ENCODE data around the gene NPLOC4.

Gene NPLOC4

DNA sequence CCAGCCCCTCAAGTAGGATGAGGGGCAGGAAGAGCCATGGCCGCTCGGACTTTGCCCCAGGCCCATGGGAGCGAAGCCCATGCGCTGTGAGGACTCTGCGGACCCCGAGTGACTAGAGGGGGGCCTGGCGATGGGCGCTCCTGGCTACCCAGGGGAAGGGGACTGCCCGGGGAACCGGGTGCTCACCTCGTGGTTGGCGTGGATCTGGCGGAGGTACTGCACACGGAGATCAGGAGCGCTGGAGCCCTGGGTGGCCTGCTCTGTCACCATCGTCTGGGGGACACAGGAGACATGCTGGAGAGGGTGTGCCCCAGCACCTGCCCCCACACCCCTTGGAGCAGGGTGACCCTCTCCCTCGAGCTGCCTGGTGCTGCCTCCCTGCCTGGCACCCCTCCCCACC lies 95.8 kb downstream of the NPLOC4 start:
- peaks cover 8% of the 10 kb centered on the region for H3K4me1 ChIP-seq (ENCODE audit: control insufficient read depth, insufficient read depth, low read length)
- 95 to 97% methylated on average over 16 of the region's 17 CpGs for WGBS, 2 experiments
- no peak overlapping the region for H3K27ac ChIP-seq (ENCODE audit: insufficient read depth, low read depth, low read length, poor library complexity, severe bottlenecking)
- H3K27me3 ChIP-seq (ENCODE audit: control insufficient read depth, insufficient read depth, low read length, poor library complexity, severe bottlenecking) = peaks cover 14% of the 10 kb centered on the region
- H3K9me3 ChIP-seq (ENCODE audit: control insufficient read depth, low read length) = no peaks in the 10 kb centered on the region
- no peak overlapping the region for H3K4me3 ChIP-seq (ENCODE audit: insufficient read depth, low read depth, low read length)
- H3K36me3 ChIP-seq (ENCODE audit: control insufficient read depth, insufficient read depth, low read length) = peaks cover 9% of the 10 kb centered on the region

- Histone ChIP-seq H3K4me1 (ENCODE audit: control insufficient read depth, insufficient read depth, low read length) (peaks cover 8% of the 10 kb centered on the region), H3K36me3 (ENCODE audit: control insufficient read depth, insufficient read depth, low read length) (peaks cover 4% of the 10 kb centered on the region)
Observed at GRCh38 chr17:81540676-81541027, 96.3 kb downstream of the NPLOC4 start.

DNA sequence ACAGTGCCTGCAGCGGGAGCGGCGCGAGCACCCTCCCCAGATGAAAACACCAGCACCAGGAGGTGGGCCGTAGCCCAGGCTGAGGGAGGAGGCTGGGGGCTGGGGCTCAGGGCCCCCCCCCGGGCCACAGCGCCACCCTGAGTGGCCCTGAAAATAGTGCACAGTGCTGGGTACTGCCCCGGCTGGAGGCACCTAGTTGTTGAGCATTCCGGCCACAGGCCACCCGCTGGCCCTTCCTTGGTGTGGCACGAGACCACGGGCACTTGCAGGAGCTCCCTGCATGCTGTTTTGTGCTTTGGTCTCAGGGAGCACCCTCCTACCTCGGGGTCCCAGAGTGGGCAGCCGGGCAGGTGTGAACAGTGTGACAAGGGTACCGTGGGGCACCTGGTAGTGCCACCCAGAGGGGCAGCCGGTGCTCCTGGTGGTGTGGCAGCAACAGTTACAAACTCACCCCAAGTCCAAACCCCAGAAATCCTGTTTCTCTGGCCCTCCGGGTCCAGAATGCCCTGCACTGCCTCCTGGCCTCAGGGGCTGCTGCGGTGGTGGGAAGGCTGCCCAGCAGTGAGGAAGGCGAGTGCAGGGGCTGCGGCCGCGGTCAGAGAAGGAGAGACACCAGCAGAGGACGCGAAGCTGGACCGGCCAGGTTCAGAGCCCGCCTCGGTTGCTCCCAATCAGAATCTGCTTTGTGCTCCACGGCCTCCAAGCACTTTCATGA lies 96.8 kb downstream of the NPLOC4 start:
- Histone ChIP-seq H3K4me1 (ENCODE audit: control insufficient read depth, insufficient read depth, low read length) (peaks cover 8% of the 10 kb centered on the region), H3K27ac (ENCODE audit: insufficient read depth, low read depth, low read length, poor library complexity, severe bottlenecking) (no peak overlapping the region), H3K4me3 (ENCODE audit: insufficient read depth, low read depth, low read length) (no peak overlapping the region), H3K27me3 (ENCODE audit: control insufficient read depth, insufficient read depth, low read length, poor library complexity, severe bottlenecking) (peaks cover 23% of the 10 kb centered on the region), H3K9me3 (ENCODE audit: control insufficient read depth, low read length) (no peaks in the 10 kb centered on the region), H3K36me3 (ENCODE audit: control insufficient read depth, insufficient read depth, low read length) (peaks cover 4% of the 10 kb centered on the region)
- WGBS, 2 experiments = 95 to 96% methylated on average over 28 of the region's 28 CpGs

More at GRCh38 chr17:81540676-81541027, 96.3 kb downstream of the NPLOC4 start:
- no peaks in the 10 kb centered on the region for H3K9me3 ChIP-seq (ENCODE audit: control insufficient read depth, low read length)
- 94 to 98% methylated on average over 14 of the region's 14 CpGs for WGBS, 2 experiments
- no peak overlapping the region for H3K27ac ChIP-seq (ENCODE audit: insufficient read depth, low read depth, low read length, poor library complexity, severe bottlenecking)
- peaks cover 19% of the 10 kb centered on the region for H3K27me3 ChIP-seq (ENCODE audit: control insufficient read depth, insufficient read depth, low read length, poor library complexity, severe bottlenecking)
- H3K4me3 ChIP-seq (ENCODE audit: insufficient read depth, low read depth, low read length) = no peak overlapping the region

- Histone ChIP-seq H3K27me3 (ENCODE audit: control insufficient read depth, insufficient read depth, low read length, poor library complexity, severe bottlenecking) (peaks cover 23% of the 10 kb centered on the region), H3K4me3 (ENCODE audit: insufficient read depth, low read depth, low read length) (no peak overlapping the region), H3K27ac (ENCODE audit: insufficient read depth, low read depth, low read length, poor library complexity, severe bottlenecking) (no peak overlapping the region), H3K9me3 (ENCODE audit: control insufficient read depth, low read length) (no peaks in the 10 kb centered on the region), H3K36me3 (ENCODE audit: control insufficient read depth, insufficient read depth, low read length) (peaks cover 4% of the 10 kb centered on the region), H3K4me1 (ENCODE audit: control insufficient read depth, insufficient read depth, low read length) (peaks cover 8% of the 10 kb centered on the region)
- 91 to 92% methylated on average over 10 of the region's 10 CpGs for WGBS, 2 experiments
Observed at GRCh38 chr17:81539571-81539900, 97.4 kb downstream of the NPLOC4 start.

GRCh38 chr17:81538651-81539570 lies 98.0 kb downstream of the NPLOC4 start:
- no peak overlapping the region for H3K27ac ChIP-seq (ENCODE audit: insufficient read depth, low read depth, low read length, poor library complexity, severe bottlenecking)
- peaks cover 4% of the 10 kb centered on the region for H3K36me3 ChIP-seq (ENCODE audit: control insufficient read depth, insufficient read depth, low read length)
- WGBS, 2 experiments = 92 to 93% methylated on average over 26 of the region's 26 CpGs
- peaks cover 8% of the 10 kb centered on the region for H3K4me1 ChIP-seq (ENCODE audit: control insufficient read depth, insufficient read depth, low read length)
- H3K9me3 ChIP-seq (ENCODE audit: control insufficient read depth, low read length) = no peaks in the 10 kb centered on the region
- H3K27me3 ChIP-seq (ENCODE audit: control insufficient read depth, insufficient read depth, low read length, poor library complexity, severe bottlenecking) = peaks cover 23% of the 10 kb centered on the region
- no peak overlapping the region for H3K4me3 ChIP-seq (ENCODE audit: insufficient read depth, low read depth, low read length)

DNA sequence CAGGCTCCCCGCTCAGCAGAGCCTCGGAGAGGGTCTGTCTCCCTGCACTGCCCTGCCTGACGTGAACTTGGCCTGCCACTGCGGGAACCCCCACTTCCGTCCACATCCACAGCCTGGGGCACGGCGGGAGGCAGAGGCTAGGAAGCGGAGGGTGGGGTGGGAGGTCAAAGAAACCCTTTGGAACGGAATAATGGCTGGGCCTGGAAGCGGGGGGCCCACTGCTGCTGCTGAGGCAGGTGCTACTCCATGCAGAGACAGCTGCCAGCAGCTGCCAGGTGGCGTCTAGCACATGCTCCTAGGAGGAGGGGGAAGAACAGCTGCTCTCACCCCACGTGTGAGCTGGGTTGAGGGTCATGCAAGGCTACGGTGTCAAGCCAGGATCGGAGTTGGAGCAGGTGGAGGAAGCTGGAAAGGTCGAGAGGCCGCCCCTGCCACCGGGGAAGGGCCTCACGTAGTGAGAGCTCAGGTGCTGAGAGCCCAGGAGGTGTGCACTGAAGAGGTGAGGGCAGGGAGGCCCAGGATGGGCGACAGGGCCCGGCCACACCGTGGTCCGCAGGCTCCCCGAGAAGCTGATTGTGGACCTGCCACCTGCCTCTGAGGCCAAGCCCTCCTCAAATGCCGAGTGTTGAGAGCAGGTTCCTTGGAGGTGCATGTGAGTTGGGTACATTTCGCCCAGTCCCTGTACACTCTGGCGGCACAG lies 98.9 kb downstream of the NPLOC4 start:
- 79 to 82% methylated on average over 26 of the region's 26 CpGs for WGBS, 2 experiments
- H3K36me3 ChIP-seq (ENCODE audit: control insufficient read depth, insufficient read depth, low read length) = peaks cover 4% of the 10 kb centered on the region
- peaks cover 8% of the 10 kb centered on the region for H3K4me1 ChIP-seq (ENCODE audit: control insufficient read depth, insufficient read depth, low read length)
- no peaks in the 10 kb centered on the region for H3K9me3 ChIP-seq (ENCODE audit: control insufficient read depth, low read length)
- H3K27ac ChIP-seq (ENCODE audit: insufficient read depth, low read depth, low read length, poor library complexity, severe bottlenecking) = no peak overlapping the region
- H3K27me3 ChIP-seq (ENCODE audit: control insufficient read depth, insufficient read depth, low read length, poor library complexity, severe bottlenecking) = peaks cover 23% of the 10 kb centered on the region
- H3K4me3 ChIP-seq (ENCODE audit: insufficient read depth, low read depth, low read length) = no peak overlapping the region

- Histone ChIP-seq H3K4me3 (ENCODE audit: insufficient read depth, low read depth, low read length) (no peak overlapping the region), H3K36me3 (ENCODE audit: control insufficient read depth, insufficient read depth, low read length) (peaks cover 4% of the 10 kb centered on the region), H3K4me1 (ENCODE audit: control insufficient read depth, insufficient read depth, low read length) (peaks cover 8% of the 10 kb centered on the region), H3K9me3 (ENCODE audit: control insufficient read depth, low read length) (no peaks in the 10 kb centered on the region), H3K27me3 (ENCODE audit: control insufficient read depth, insufficient read depth, low read length, poor library complexity, severe bottlenecking) (peaks cover 27% of the 10 kb centered on the region), H3K27ac (ENCODE audit: insufficient read depth, low read depth, low read length, poor library complexity, severe bottlenecking) (no peak overlapping the region)
- 19 to 27% methylated on average over 17 of the region's 17 CpGs for WGBS, 2 experiments
Observed at GRCh38 chr17:81537343-81537855, 99.5 kb downstream of the NPLOC4 start.

- Histone ChIP-seq H3K4me1 (ENCODE audit: control insufficient read depth, insufficient read depth, low read length) (peaks cover 8% of the 10 kb centered on the region), H3K36me3 (ENCODE audit: control insufficient read depth, insufficient read depth, low read length) (peaks cover 4% of the 10 kb centered on the region), H3K27me3 (ENCODE audit: control insufficient read depth, insufficient read depth, low read length, poor library complexity, severe bottlenecking) (peaks cover 27% of the 10 kb centered on the region), H3K27ac (ENCODE audit: insufficient read depth, low read depth, low read length, poor library complexity, severe bottlenecking) (no peak overlapping the region), H3K9me3 (ENCODE audit: control insufficient read depth, low read length) (no peaks in the 10 kb centered on the region), H3K4me3 (ENCODE audit: insufficient read depth, low read depth, low read length) (no peak overlapping the region)
- 42 to 46% methylated on average over 89 of the region's 89 CpGs for WGBS, 2 experiments
Observed at GRCh38 chr17:81536299-81537290, 100.3 kb downstream of the NPLOC4 start.

DNA sequence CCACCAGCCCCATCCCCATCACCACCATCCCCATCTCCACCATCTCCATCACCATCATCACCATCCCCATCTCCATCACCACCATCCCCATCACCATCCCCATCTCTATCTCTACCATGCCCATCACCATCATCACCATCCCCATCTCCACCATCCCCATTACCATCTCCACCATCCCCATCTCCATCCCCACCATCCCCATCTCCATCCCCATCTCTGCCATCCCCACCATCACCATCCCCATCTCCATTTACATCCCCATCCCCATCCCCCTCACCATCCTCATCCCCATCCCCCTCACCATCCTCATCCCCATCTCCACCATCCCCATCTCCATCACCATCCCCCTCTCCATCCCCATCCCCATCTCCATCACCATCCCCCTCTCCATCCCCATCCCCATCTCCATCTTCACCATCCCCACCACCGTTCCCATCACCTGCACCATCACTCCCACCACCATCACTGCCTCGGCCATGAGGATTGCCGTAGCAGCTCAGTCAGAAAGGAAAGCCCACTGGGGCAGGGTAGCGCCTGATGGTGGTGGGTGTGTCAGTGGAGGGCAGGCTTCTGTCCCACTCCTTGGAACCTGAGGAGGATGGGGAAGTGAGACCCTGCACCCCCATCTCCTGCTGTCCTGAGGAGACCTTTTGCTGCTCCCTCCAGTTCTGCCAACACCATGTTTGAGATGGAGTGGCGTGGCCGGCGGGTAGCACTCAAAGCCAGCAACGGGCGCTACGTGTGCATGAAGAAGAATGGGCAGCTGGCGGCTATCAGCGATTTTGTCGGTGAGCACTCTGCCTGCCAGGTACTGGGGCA lies 101.2 kb downstream of the NPLOC4 start:
- peaks cover 8% of the 10 kb centered on the region for H3K4me1 ChIP-seq (ENCODE audit: control insufficient read depth, insufficient read depth, low read length)
- no peaks in the 10 kb centered on the region for H3K9me3 ChIP-seq (ENCODE audit: control insufficient read depth, low read length)
- H3K4me3 ChIP-seq (ENCODE audit: insufficient read depth, low read depth, low read length) = no peak overlapping the region
- 88 to 89% methylated on average over 13 of the region's 13 CpGs for WGBS, 2 experiments
- peaks cover 27% of the 10 kb centered on the region for H3K27me3 ChIP-seq (ENCODE audit: control insufficient read depth, insufficient read depth, low read length, poor library complexity, severe bottlenecking)
- H3K36me3 ChIP-seq (ENCODE audit: control insufficient read depth, insufficient read depth, low read length) = no peaks in the 10 kb centered on the region
- no peak overlapping the region for H3K27ac ChIP-seq (ENCODE audit: insufficient read depth, low read depth, low read length, poor library complexity, severe bottlenecking)

All from ectodermal cell (in vitro differentiated cells).